Ovary (tissue), 9 donors: ENCODE results near the gene FUT2. TPM values are rescaled to one million over a fixed set of nuclear protein-coding genes. Genes with fewer than 3 reads are reported as not detected.

ENCODE experiments used
- DNase-seq, 5 donors: peaks; one replicate each; pipeline ENCODE4 v3.0.0-alpha.2; 2019 to 2020
- H3K27ac ChIP-seq, 2 donors: fragments of 200-600 bp; one replicate each; pipeline versions ENCODE4 v1.5.1 to v1.8.0; 2019 to 2022
- H3K27me3 ChIP-seq: fragments of 200-600 bp; one replicate; pipeline ENCODE4 v1.8.0; 2022
- H3K36me3 ChIP-seq: fragments of 200-600 bp; sonication (generic); one replicate; pipeline ENCODE4 v1.5.1; 2019
- H3K4me1 ChIP-seq: one replicate; pipeline ENCODE4 v1.8.1; 2013; ENCODE audit warnings: mild to moderate bottlenecking, moderate library complexity; ENCODE audit not compliant: insufficient read depth
- H3K4me3 ChIP-seq: fragments of 200-600 bp; sonication (generic); one replicate; pipeline ENCODE4 v1.5.1; 2017
- H3K9me3 ChIP-seq, 2 donors: fragments of 200-600 bp in 1 of 2; sonication (generic) in 1 of 2; one replicate each; pipeline versions ENCODE4 v1.5.1 to v1.8.1; 2013 to 2019; ENCODE audit warnings: mild to moderate bottlenecking in 1 of 2, moderate library complexity in 1 of 2
- CTCF ChIP-seq, 3 donors: fragments of 450-650 bp in 2 of 3; fragments of 200-600 bp in 1 of 3; IDR thresholded peaks; one replicate each; pipeline versions ENCODE4 v1.5.1 to v1.8.0; 2016 to 2022; ENCODE audit warnings: antibody characterized with exemption in 3 of 3, mild to moderate bottlenecking in 1 of 3
- EP300 ChIP-seq: sonication (generic); formaldehyde crosslinking; IDR thresholded peaks from one replicate; pipeline ENCODE4 v1.6.1; 2017; ENCODE audit warnings: antibody characterized with exemption
- POLR2A ChIP-seq: fragments of 450-650 bp; IDR thresholded peaks from one replicate; pipeline ENCODE4 v1.6.1; 2017; ENCODE audit warnings: antibody characterized with exemption, mild to moderate bottlenecking, moderate library complexity
- WGBS, 3 donors: extraction: QIAGEN DNeasy Blood & Tissue Kit in 1 of 3; methylation state at CpG; one replicate each; pipeline versions ENCODE4 v1.1.5 to v1.1.7; 2013 to 2017; 5-methylcytosine and 5-hydroxymethylcytosine counted together
- intact Hi-C, 4 donors: fragments of 100-400 bp; cut with DNase I; formaldehyde crosslinking; loops; one replicate each; pipeline versions ENCODE4 v1.11.0 to v1.15.1; 2022 to 2023
- polyA plus RNA-seq, 2 donors: library from polyadenylated mRNA; stranded (reverse); fragments of 200-250 nt in 1 of 2; fragments of 350-450 nt in 1 of 2; fragmentation: Illumina TruSeq in 1 of 2; extraction: RNeasy Lipid Tissue Mini Kit (QIAGEN cat#74804) in 1 of 2; gene quantifications; one replicate each; pipeline ENCODE4 v1.2.3, GENCODE V29; 2013 to 2014
- total RNA-seq, 7 donors: library from RNA; depleted of rRNA in 2 of 7; stranded (reverse); fragments of >200 nt in 2 of 7; fragmentation: NEBNext Ultra II Directional in 3 of 7; extraction: Animal tissue kit (Norgen Biotek cat#: 25700) in 3 of 7; gene quantifications; one replicate each; pipeline versions ENCODE4 v1.1.0 to v1.2.4, GENCODE V29; 2016 to 2023
- donor health status: DM: no; HTN: no; CAD: no; lungs with moderate emphysema.
- donor health status: DM: no; HTN: no; CAD: no.
- donor health status: Bipolar disorder and iron deficiency.
- donor health status: DM: yes; HTN: yes; CAD: no.
- donor health status: DM: no; HTN: no; CAD: no.
- donor health status: DM: yes; HTN: yes; CAD: no.

The FUT2 gene
- total and polyA plus RNA-seq, 9 donors: 0.10 to 2.5 (median 1.5) TPM; not detected in 2

- no peaks in the 10 kb centered on the region for H3K27me3 ChIP-seq
Observed at GRCh38 chr19:48750351-48750750, 54.6 kb downstream of the FUT2 start.

GRCh38 chr19:48750771-48751504 lies 55.2 kb downstream of the FUT2 start:
- no peak overlapping the region for H3K4me3 ChIP-seq
- no peak for TF ChIP-seq EP300
- no peak for TF ChIP-seq CTCF (IDR thresholded peaks at IDR 0.05)
- TF ChIP-seq POLR2A: no peak
- DNase-seq: no peak
- no peaks in the 10 kb centered on the region for H3K27me3 ChIP-seq
- intact Hi-C loops: no loop called here
- no peaks in the 10 kb centered on the region for H3K9me3 ChIP-seq
- H3K36me3 ChIP-seq: no peaks in the 10 kb centered on the region
- no peak overlapping the region for H3K27ac ChIP-seq
- peaks cover 4% of the 10 kb centered on the region for H3K4me1 ChIP-seq
- WGBS, 3 donors: 83 to 91% (median 87%) methylated on average over 29 of the region's 29 CpGs

More at GRCh38 chr19:48750351-48750750, 54.6 kb downstream of the FUT2 start:
- Histone ChIP-seq H3K36me3 (no peaks in the 10 kb centered on the region), H3K4me3 (no peak overlapping the region), H3K4me1 (peaks cover 4% of the 10 kb centered on the region), H3K9me3 (no peaks in the 10 kb centered on the region), H3K27ac (no peak overlapping the region)
- 89 to 94% (median 92%) methylated on average over 29 to 31 of the region's 31 CpGs for WGBS, 3 donors
- no peak for DNase-seq
- no peak for TF ChIP-seq POLR2A
- no peak for TF ChIP-seq EP300
- TF ChIP-seq CTCF (IDR thresholded peaks at IDR 0.05): no peak
- intact Hi-C loops: no loop called here

- no peaks in the 10 kb centered on the region for H3K36me3 ChIP-seq
- H3K9me3 ChIP-seq: no peaks in the 10 kb centered on the region
- intact Hi-C loops: no loop called here
- no peaks in the 10 kb centered on the region for H3K27me3 ChIP-seq
- peaks cover 2% of the 10 kb centered on the region for H3K4me1 ChIP-seq
- H3K27ac ChIP-seq: no peak overlapping the region
- WGBS, 3 donors: 14 to 20% (median 16%) methylated on average over 20 of the region's 20 CpGs
- no peak for DNase-seq
- TF ChIP-seq CTCF (IDR thresholded peaks at IDR 0.05): no peak
- no peak for TF ChIP-seq EP300
- H3K4me3 ChIP-seq: peak overlapping the region; percentile 9
Observed at GRCh38 chr19:48751845-48752495, 56.2 kb downstream of the FUT2 start.

- no peak within 1 kb of the TSS for H3K27ac ChIP-seq
- H3K36me3 ChIP-seq: no peaks in the 10 kb centered on the region
- peak within 1 kb of the TSS; percentile 9 for H3K4me3 ChIP-seq
- peaks cover 2% of the 10 kb centered on the region for H3K4me1 ChIP-seq
- H3K27me3 ChIP-seq: no peaks in the 10 kb centered on the region
- DNase-seq: no peak
- TF ChIP-seq POLR2A (no peak), CTCF (IDR thresholded peaks at IDR 0.05) (no peak), EP300 (no peak)
- WGBS, 3 donors: 1 to 6% (median 2%) methylated on average over 59 to 73 of the region's 73 CpGs
- intact Hi-C loops: no loop called here
- H3K9me3 ChIP-seq: no peaks in the 10 kb centered on the region
Observed at GRCh38 chr19:48752496-48753365, 57.0 kb downstream of the FUT2 start, which contains the start of gene FUT1. TSS of gene FUT1 (minus strand) at chr19:48752641. CDS start at chr19:48751281, 1,360 bp downstream.
